HL-60 (cell line): Measurements from ENCODE around the gene HPSE2.

Experiments used
- POLR2AphosphoS5 ChIP-seq: IDR thresholded peaks from 2 replicates; pipeline ENCODE4 v1.6.1; 2012; ENCODE audit warnings: low read depth
- SPI1 ChIP-seq: IDR thresholded peaks from 2 replicates; pipeline ENCODE4 v1.6.1; 2012; ENCODE audit warnings: low read depth, mild to moderate bottlenecking, borderline replicate concordance
- TF ChIP-seq, protein P1 (sequence below): IDR thresholded peaks from one replicate; pipeline ENCODE4 v1.5.1; 2011; ENCODE audit warnings: low read length, control low read depth, inconsistent platforms; ENCODE audit not compliant: insufficient read depth
- TF ChIP-seq, protein P2 (sequence below): IDR thresholded peaks from 2 replicates; pipeline ENCODE4 v1.6.1; 2012; ENCODE audit warnings: low read depth; ENCODE audit not compliant: insufficient replicate concordance

DNA sequence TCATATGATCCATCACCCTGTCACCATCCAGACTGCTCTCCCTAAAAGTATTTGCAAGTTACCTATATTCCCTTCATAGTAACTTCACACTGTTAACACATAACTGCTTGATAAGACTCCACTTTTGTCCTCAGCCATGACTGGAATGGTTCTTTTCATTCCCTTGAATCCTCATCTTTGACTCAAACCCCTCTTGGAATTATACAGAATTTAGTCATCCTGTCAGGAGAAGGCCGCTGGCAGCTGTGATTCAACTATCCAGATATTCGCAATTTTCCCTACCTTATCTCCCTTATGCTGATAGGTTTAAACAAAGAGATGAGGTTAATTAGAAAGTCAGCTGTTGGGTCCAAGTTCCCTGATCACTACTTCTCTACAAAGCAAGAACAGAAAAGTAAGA lies 646.0 kb downstream of the HPSE2 start:
- TF ChIP-seq, protein P1, sequence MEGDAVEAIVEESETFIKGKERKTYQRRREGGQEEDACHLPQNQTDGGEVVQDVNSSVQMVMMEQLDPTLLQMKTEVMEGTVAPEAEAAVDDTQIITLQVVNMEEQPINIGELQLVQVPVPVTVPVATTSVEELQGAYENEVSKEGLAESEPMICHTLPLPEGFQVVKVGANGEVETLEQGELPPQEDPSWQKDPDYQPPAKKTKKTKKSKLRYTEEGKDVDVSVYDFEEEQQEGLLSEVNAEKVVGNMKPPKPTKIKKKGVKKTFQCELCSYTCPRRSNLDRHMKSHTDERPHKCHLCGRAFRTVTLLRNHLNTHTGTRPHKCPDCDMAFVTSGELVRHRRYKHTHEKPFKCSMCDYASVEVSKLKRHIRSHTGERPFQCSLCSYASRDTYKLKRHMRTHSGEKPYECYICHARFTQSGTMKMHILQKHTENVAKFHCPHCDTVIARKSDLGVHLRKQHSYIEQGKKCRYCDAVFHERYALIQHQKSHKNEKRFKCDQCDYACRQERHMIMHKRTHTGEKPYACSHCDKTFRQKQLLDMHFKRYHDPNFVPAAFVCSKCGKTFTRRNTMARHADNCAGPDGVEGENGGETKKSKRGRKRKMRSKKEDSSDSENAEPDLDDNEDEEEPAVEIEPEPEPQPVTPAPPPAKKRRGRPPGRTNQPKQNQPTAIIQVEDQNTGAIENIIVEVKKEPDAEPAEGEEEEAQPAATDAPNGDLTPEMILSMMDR = no peak
- TF ChIP-seq SPI1 = no peak
- no peak for TF ChIP-seq POLR2AphosphoS5
- TF ChIP-seq, protein P2, sequence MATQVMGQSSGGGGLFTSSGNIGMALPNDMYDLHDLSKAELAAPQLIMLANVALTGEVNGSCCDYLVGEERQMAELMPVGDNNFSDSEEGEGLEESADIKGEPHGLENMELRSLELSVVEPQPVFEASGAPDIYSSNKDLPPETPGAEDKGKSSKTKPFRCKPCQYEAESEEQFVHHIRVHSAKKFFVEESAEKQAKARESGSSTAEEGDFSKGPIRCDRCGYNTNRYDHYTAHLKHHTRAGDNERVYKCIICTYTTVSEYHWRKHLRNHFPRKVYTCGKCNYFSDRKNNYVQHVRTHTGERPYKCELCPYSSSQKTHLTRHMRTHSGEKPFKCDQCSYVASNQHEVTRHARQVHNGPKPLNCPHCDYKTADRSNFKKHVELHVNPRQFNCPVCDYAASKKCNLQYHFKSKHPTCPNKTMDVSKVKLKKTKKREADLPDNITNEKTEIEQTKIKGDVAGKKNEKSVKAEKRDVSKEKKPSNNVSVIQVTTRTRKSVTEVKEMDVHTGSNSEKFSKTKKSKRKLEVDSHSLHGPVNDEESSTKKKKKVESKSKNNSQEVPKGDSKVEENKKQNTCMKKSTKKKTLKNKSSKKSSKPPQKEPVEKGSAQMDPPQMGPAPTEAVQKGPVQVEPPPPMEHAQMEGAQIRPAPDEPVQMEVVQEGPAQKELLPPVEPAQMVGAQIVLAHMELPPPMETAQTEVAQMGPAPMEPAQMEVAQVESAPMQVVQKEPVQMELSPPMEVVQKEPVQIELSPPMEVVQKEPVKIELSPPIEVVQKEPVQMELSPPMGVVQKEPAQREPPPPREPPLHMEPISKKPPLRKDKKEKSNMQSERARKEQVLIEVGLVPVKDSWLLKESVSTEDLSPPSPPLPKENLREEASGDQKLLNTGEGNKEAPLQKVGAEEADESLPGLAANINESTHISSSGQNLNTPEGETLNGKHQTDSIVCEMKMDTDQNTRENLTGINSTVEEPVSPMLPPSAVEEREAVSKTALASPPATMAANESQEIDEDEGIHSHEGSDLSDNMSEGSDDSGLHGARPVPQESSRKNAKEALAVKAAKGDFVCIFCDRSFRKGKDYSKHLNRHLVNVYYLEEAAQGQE = no peak
